MM.1S (cell line): ENCODE results near the gene GALC.
"Not testable (repeated sequence)": the region's sequence is repeated elsewhere in the genome, so short reads cannot be mapped to it uniquely, and the experiment has no call there.

ENCODE experiments used
- DNase-seq: peaks from one replicate; pipeline ENCODE4 v3.0.0-alpha.2; 2015
- H2AFZ ChIP-seq: fragments of 300-600 bp; sonication (generic); 2 replicates; pipeline ENCODE4 v1.6.0; 2016; ENCODE audit warnings: antibody characterized with exemption, low read length
- H3F3A ChIP-seq: fragments of 300-600 bp; sonication (generic); 2 replicates; pipeline ENCODE4 v1.6.1; 2016; ENCODE audit warnings: mild to moderate bottlenecking, antibody characterized with exemption, low read length, moderate library complexity, mixed read lengths; ENCODE audit not compliant: insufficient read depth
- H3K27ac ChIP-seq: fragments of 300-600 bp; sonication (generic); 2 replicates; pipeline ENCODE4 v1.5.1; 2016; ENCODE audit warnings: mild to moderate bottlenecking, low read length
- H3K27me3 ChIP-seq: fragments of 300-600 bp; sonication (generic); replicated peaks from 2 replicates; pipeline ENCODE4 v1.6.0; 2016; ENCODE audit warnings: low read length; ENCODE audit not compliant: insufficient read depth
- H3K36me3 ChIP-seq: fragments of 300-600 bp; sonication (generic); replicated peaks from 2 replicates; pipeline ENCODE4 v1.6.1; 2016; ENCODE audit warnings: mild to moderate bottlenecking, low read length, mixed read lengths; ENCODE audit not compliant: insufficient read depth
- H3K4me1 ChIP-seq: fragments of 300-600 bp; sonication (generic); 2 replicates; pipeline ENCODE4 v1.6.1; 2016; ENCODE audit warnings: low read length, mixed read lengths
- H3K4me2 ChIP-seq: fragments of 300-600 bp; sonication (generic); 2 replicates; pipeline ENCODE4 v1.6.0; 2016; ENCODE audit warnings: low read depth, low read length
- H3K4me3 ChIP-seq: fragments of 300-600 bp; sonication (generic); 2 replicates; pipeline ENCODE4 v1.5.1; 2016; ENCODE audit warnings: low read length, mixed read lengths
- H3K79me2 ChIP-seq: fragments of 300-600 bp; sonication (generic); 2 replicates; pipeline ENCODE4 v1.6.1; 2016; ENCODE audit warnings: mixed run types, low read length, mixed read lengths
- H3K9ac ChIP-seq: fragments of 300-600 bp; sonication (generic); 2 replicates; pipeline ENCODE4 v1.6.1; 2016; ENCODE audit warnings: low read length, mixed read lengths
- H3K9me2 ChIP-seq: fragments of 300-600 bp; sonication (generic); replicated peaks from 2 replicates; pipeline ENCODE4 v1.6.1; 2016; ENCODE audit warnings: mild to moderate bottlenecking, low read length, mixed read lengths; ENCODE audit not compliant: insufficient read depth
- H3K9me3 ChIP-seq: fragments of 300-600 bp; sonication (generic); replicated peaks from 2 replicates; pipeline ENCODE4 v1.6.1; 2016; ENCODE audit warnings: mild to moderate bottlenecking, low read length, mixed read lengths; ENCODE audit not compliant: insufficient read depth
- H4K20me1 ChIP-seq: fragments of 300-600 bp; sonication (generic); 2 replicates; pipeline ENCODE4 v1.6.1; 2016; ENCODE audit warnings: mild to moderate bottlenecking, low read length, moderate library complexity, mixed read lengths; ENCODE audit not compliant: insufficient read depth
- CTCF ChIP-seq: fragments of 300-600 bp; sonication (generic); IDR thresholded peaks from 2 replicates; pipeline ENCODE4 v1.5.1; 2016; ENCODE audit warnings: antibody characterized with exemption, low read length, mixed read lengths
- EZH2 ChIP-seq: fragments of 300-600 bp; sonication (generic); optimal IDR thresholded peaks from 2 replicates; pipeline ENCODE3; 2017; ENCODE audit warnings: low read depth, mild to moderate bottlenecking, antibody characterized with exemption, low read length, mixed read lengths
- EZH2phosphoT487 ChIP-seq: fragments of 300-600 bp; sonication (generic); IDR thresholded peaks from 2 replicates; pipeline ENCODE4 v1.6.1; 2018; ENCODE audit warnings: antibody characterized with exemption, low read length

GALC gene

DNA sequence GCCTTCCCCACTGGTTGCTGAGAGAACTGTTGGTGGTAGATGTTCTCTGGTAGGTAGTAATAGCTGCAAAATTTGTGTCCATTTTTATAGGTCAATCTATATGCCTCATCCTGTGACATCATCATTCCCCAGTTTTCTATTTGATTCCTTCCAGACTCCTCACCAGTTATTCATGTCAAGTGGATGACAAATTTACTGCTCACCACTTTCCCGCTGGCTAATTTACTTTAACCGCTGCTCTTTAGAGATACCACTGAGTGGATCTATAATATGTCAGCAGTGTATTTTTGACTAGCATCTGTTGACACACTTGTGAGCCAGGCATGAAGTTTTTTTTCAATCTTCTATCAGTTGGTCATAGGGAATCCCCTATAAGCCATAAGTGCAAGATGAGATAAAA, 36.5 kb upstream of the GALC start:
- no peak overlapping the region for H2AFZ ChIP-seq
- no peaks in the 10 kb centered on the region for H3K36me3 ChIP-seq
- DNase-seq: no peak
- H3K27ac ChIP-seq: no peak overlapping the region
- no peak overlapping the region for H3K9ac ChIP-seq
- TF ChIP-seq CTCF: no peak
- no peak for TF ChIP-seq EZH2
- no peak for TF ChIP-seq EZH2phosphoT487
- H3K4me1 ChIP-seq: no peaks in the 10 kb centered on the region
- H3K4me3 ChIP-seq: no peak overlapping the region
- H3K4me2 ChIP-seq: no peak overlapping the region
- no peaks in the 10 kb centered on the region for H3K9me3 ChIP-seq
- no peaks in the 10 kb centered on the region for H4K20me1 ChIP-seq
- no peaks in the 10 kb centered on the region for H3K79me2 ChIP-seq
- no peaks in the 10 kb centered on the region for H3F3A ChIP-seq
- no peaks in the 10 kb centered on the region for H3K9me2 ChIP-seq
- H3K27me3 ChIP-seq: no peaks in the 10 kb centered on the region

DNA sequence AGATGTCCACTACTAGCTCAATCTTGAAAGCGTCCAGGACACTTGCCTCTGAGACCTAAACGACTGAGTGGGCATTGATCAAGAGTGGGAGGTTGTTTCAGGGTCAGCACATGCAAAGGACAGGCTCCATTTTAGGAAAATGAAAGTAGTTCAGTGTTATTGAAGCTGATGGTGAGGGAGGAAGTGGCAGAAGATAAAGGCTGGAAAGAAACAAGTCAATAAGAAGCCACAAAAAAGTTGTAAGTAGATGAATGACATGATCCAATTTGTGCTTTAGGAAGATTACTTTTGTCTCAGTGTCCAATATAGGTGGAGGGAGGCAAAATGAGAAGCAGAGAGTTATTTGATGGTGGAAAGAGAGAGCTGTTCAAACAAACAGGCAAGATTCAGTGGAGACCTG, 33.9 kb upstream of the GALC start:
- H3K79me2 ChIP-seq: no peaks in the 10 kb centered on the region
- no peaks in the 10 kb centered on the region for H3K9me3 ChIP-seq
- H3F3A ChIP-seq: no peaks in the 10 kb centered on the region
- H4K20me1 ChIP-seq: no peaks in the 10 kb centered on the region
- TF ChIP-seq EZH2 (no peak), CTCF (no peak), EZH2phosphoT487 (no peak)
- H3K4me2 ChIP-seq: 0 out of 2 replicates have a peak overlapping the region, but pooled peaks have one; percentile 10
- H3K27ac ChIP-seq: no peak overlapping the region
- H3K9me2 ChIP-seq: no peaks in the 10 kb centered on the region
- DNase-seq: no peak
- H3K27me3 ChIP-seq: no peaks in the 10 kb centered on the region
- H3K4me3 ChIP-seq: no peak overlapping the region
- no peaks in the 10 kb centered on the region for H3K36me3 ChIP-seq
- no peaks in the 10 kb centered on the region for H3K4me1 ChIP-seq
- no peak overlapping the region for H3K9ac ChIP-seq
- H2AFZ ChIP-seq: no peak overlapping the region

GRCh38 chr14:88025313-88025712, 32.3 kb upstream of the GALC start:
- H3K9me2 ChIP-seq: no peaks in the 10 kb centered on the region
- H2AFZ ChIP-seq: no peak overlapping the region
- H3K9ac ChIP-seq: no peak overlapping the region
- H3K9me3 ChIP-seq: no peaks in the 10 kb centered on the region
- H3K27ac ChIP-seq: no peak overlapping the region
- DNase-seq: no peak
- H4K20me1 ChIP-seq: no peaks in the 10 kb centered on the region
- H3K79me2 ChIP-seq: no peaks in the 10 kb centered on the region
- no peak for TF ChIP-seq EZH2phosphoT487
- no peak overlapping the region for H3K4me2 ChIP-seq
- H3K4me3 ChIP-seq: no peak overlapping the region
- H3K27me3 ChIP-seq: no peaks in the 10 kb centered on the region
- no peaks in the 10 kb centered on the region for H3K36me3 ChIP-seq
- no peaks in the 10 kb centered on the region for H3F3A ChIP-seq
- H3K4me1 ChIP-seq: no peaks in the 10 kb centered on the region

DNA sequence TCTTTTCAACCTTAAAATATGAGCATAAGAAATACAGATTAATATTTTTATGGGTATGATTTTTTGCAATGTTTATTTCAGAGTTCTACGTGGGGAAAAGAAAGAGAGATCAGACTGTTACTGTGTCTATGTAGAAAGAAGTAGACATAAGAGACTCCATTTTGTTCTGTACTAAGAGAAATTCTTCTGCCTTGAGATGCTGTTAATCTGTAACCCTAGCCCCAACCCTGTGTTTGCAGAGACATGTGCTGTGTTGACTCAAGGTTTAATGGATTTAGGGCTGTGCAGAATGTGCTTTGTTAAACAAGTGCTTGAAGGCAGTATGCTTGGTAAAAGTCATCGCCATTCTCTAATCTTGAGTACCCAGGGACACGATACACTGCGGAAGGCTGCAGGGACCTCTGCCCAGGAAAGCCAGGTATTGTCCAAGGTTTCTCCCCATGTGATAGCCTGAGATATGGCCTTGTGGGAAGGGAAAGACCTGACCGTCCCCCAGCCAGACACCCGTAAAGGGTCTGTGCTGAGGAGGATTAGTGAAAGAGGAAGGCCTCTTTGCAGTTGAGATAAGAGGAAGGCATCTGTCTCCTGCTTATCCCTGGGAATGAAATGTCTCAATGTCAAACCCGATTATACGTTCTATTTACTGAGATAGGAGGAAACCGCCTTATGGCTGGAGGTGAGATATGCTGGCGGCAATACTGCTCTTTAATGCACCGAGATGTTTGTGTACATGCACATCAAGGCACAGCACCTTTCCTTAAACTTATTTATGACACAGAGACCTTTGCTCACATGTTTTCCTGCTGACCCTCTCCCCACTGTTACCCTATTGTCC, 31.5 kb upstream of the GALC start:
- not testable (repeated sequence) for H3F3A ChIP-seq, H3K27ac ChIP-seq, H3K27me3 ChIP-seq, H3K4me1 ChIP-seq, H3K36me3 ChIP-seq, H3K9me2 ChIP-seq, H3K4me2 ChIP-seq, H3K9me3 ChIP-seq, H2AFZ ChIP-seq, DNase-seq, H3K79me2 ChIP-seq, H4K20me1 ChIP-seq, H3K4me3 ChIP-seq, H3K9ac ChIP-seq
